CD4-positive, alpha-beta T cell treated with Interferon gamma for 1 hour (primary cell): ENCODE measurements around the gene GPX4.
A peak's percentile ranks its signal among the peaks of the same experiment; 100 is the strongest.

Source experiments
- DNase-seq: peaks from one replicate; pipeline ENCODE4 v3.0.0-alpha.2; 2020

GPX4 gene

GRCh38 chr19:1103708-1104310 is at the start of gene GPX4:
Gene GPX4, plus strand, starts transcription at chr19:1103994. Its CDS starts 50 bp downstream, at chr19:1104044.
- DNase-seq = peak; percentile 98

- no peak for DNase-seq
These were observed 49.4 kb upstream of the GPX4 start for GRCh38 chr19:1054102-1055027.

- DNase-seq = no peak
These were observed 48.8 kb upstream of the GPX4 start for GRCh38 chr19:1055028-1055425.

GRCh38 chr19:1055886-1056620 is 47.7 kb upstream of the GPX4 start:
- DNase-seq = no peak

- peak; percentile 62 for DNase-seq
These were observed 46.5 kb upstream of the GPX4 start for GRCh38 chr19:1057176-1057855.

- no peak for DNase-seq
These were observed 45.7 kb upstream of the GPX4 start for GRCh38 chr19:1058112-1058511.

GRCh38 chr19:1060689-1061088 is 43.1 kb upstream of the GPX4 start:
- no peak for DNase-seq

GRCh38 chr19:1061987-1062386 is 41.8 kb upstream of the GPX4 start:
- DNase-seq = no peak

- no peak for DNase-seq
These were observed 41.3 kb upstream of the GPX4 start for GRCh38 chr19:1062387-1063029.

- DNase-seq = peak; percentile 80
These were observed 40.5 kb upstream of the GPX4 start for GRCh38 chr19:1063030-1063908.

- no peak for DNase-seq
These were observed 39.7 kb upstream of the GPX4 start for GRCh38 chr19:1063909-1064660.

GRCh38 chr19:1064661-1065605 is 38.9 kb upstream of the GPX4 start:
- DNase-seq = peak; percentile 73

GRCh38 chr19:1065606-1066109 is 38.1 kb upstream of the GPX4 start:
- DNase-seq = no peak

- DNase-seq = no peak
These were observed 37.5 kb upstream of the GPX4 start for GRCh38 chr19:1066251-1066747.

- DNase-seq = peak; percentile 87
These were observed 37.0 kb upstream of the GPX4 start, which contains the start of gene ARHGAP45 for GRCh38 chr19:1066748-1067340. Gene ARHGAP45, plus strand, starts transcription at chr19:1067167. Its CDS starts 239 bp downstream, at chr19:1067406.

- no peak for DNase-seq
These were observed 36.3 kb upstream of the GPX4 start for GRCh38 chr19:1067341-1067957.

- peak; percentile 77 for DNase-seq
These were observed 35.5 kb upstream of the GPX4 start for GRCh38 chr19:1068009-1069001.
